ELF-1 (cell line): ENCODE data around the gene ADAM12.

Experiments
- DNase-seq: peaks from one replicate; pipeline ENCODE4 v3.0.0-alpha.2; 2016; ENCODE audit warnings: low read depth, low spot score

Gene ADAM12

GRCh38 chr10:126122881-126123280, 265.4 kb downstream of the ADAM12 start:
- DNase-seq: no peak

GRCh38 chr10:126119599-126119998, 268.7 kb downstream of the ADAM12 start:
- no peak for DNase-seq

DNA sequence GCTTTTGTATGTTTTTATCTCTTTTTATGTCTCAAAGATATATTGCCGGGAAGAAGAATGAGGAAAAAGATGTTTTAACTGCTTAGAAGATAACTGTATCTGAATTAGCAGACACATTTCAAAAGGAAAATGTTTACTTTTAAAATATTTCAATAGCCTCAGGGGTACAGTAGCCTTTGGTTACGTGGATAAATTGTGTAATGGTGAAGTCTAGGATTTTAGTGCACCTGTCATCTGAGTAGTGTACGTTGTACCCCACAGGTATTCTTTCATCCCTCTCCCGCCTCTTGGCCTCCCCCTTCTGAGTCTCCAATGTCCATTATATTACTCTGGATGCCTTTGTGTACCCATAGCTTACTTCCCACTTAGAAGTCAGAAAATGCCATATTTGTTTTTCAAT, 269.8 kb downstream of the ADAM12 start:
- DNase-seq: no peak

GRCh38 chr10:126117196-126117595, 271.1 kb downstream of the ADAM12 start:
- no peak for DNase-seq

- no peak for DNase-seq
These were observed 272.4 kb downstream of the ADAM12 start for GRCh38 chr10:126115886-126116285.

DNA sequence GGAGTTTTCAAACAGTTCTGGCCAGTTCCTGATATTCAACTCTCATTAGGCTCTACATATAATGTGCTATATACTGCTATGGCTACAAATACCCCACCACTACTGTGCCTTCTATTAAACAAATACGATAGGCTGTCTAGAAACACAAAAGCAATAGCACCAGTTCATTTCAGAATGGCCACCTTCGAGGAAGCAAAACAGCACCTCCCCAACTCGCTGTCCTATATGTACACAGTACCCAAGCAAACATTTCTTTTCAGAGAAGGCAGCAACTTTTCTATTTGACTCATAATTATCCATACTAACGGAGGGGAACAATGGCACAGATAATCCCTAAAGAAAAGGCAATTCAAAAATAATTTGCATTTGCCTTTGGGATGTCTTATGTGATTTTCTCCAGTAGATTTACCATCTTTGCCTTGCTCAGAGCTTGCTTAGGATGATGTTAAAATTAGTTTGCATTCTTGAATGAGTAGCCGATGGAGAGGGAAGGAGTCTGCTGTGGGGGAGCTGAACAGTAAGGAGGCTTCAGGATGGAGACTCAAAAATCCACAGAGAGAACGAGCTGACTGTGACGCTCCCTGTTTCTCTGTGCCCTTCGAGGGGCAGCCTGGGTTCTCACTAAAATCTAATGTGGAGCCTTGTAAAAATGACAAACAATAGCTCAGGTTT, 273.3 kb downstream of the ADAM12 start:
- no peak for DNase-seq

GRCh38 chr10:126111516-126111915, 276.8 kb downstream of the ADAM12 start:
- no peak for DNase-seq

DNA sequence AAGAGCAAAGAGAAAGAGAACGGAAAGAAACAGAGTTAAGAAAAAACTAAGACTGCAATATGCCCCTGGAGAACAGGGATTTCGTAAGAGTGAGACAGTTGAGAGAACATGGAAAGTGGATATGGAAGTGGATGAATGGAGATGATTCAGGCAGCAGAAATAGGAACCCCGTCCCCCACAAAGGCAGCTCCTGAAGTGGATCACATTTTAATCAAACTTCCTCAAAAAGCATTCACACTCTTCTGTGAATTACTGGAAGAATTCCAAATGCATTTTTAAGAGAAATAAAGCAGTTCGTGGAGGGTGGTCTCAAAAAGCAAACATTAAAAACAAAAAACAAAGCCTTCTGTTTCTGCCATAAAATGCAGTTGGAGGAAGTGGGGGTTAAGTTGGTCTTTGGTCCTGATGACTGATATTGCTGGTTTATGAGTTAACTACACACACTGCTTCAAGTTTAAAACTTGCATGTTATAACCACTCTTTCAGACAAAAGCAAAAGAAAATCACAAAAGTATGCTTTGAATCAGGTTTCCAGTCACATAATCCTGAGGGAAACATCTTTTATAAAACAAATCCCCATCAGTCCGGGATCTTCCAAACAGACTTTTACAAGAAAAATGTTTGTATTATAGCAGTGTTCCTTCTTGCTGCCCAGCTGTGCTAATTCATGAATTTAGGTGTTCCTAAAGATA, 277.6 kb downstream of the ADAM12 start:
- no peak for DNase-seq

- no peak for DNase-seq
These were observed 278.4 kb downstream of the ADAM12 start for GRCh38 chr10:126109893-126110292.

DNA sequence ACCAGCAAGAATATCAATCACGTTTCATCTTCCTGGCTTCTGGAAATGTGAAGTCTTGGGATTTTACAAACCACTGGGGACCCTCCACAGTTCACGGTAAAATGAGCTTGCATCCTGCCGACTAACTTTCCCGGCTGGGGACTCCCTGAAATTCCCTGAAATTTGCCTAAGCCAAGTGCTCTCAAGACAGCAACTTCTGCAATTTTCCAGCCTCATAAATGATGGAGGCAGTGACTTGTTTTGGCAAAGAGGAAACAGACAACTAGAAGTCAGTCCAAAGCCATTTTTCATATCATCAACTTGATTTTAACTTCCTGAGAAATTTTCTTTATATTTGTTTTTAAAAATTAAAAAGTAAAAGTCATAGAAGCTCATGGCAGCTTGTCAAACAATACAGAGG, 279.6 kb downstream of the ADAM12 start:
- DNase-seq: no peak

DNA sequence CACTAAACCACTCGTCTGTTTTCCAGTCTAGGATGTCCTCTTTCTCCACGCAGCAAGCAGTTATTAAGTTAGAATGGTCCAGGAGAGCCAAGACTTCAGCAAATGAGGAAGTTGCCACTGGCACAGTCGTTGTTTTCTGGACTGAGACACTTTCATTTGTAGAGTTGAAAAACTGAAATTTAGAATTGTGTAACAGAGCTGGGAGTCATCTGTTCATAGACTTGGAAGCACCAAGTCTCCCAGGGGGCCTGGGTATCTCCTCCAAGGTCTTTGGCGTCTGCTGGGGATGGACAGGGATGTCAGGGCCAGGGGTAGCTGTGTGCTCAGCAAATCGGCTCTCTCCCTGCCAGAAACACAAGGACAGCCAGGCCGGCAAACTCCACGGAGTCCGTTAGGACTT, 283.5 kb downstream of the ADAM12 start:
- no peak for DNase-seq

- DNase-seq: no peak
These were observed 285.6 kb downstream of the ADAM12 start for GRCh38 chr10:126102636-126103035.

- DNase-seq: no peak
These were observed 286.5 kb downstream of the ADAM12 start for GRCh38 chr10:126101736-126102135.

- no peak for DNase-seq
These were observed 287.0 kb downstream of the ADAM12 start for GRCh38 chr10:126101325-126101724.

GRCh38 chr10:126099366-126099765, 288.9 kb downstream of the ADAM12 start:
- no peak for DNase-seq

GRCh38 chr10:126098226-126098581, 290.1 kb downstream of the ADAM12 start:
- DNase-seq: no peak

GRCh38 chr10:126097558-126098225, 290.6 kb downstream of the ADAM12 start:
- no peak for DNase-seq

GRCh38 chr10:126094537-126094936, 293.7 kb downstream of the ADAM12 start:
- no peak for DNase-seq

DNA sequence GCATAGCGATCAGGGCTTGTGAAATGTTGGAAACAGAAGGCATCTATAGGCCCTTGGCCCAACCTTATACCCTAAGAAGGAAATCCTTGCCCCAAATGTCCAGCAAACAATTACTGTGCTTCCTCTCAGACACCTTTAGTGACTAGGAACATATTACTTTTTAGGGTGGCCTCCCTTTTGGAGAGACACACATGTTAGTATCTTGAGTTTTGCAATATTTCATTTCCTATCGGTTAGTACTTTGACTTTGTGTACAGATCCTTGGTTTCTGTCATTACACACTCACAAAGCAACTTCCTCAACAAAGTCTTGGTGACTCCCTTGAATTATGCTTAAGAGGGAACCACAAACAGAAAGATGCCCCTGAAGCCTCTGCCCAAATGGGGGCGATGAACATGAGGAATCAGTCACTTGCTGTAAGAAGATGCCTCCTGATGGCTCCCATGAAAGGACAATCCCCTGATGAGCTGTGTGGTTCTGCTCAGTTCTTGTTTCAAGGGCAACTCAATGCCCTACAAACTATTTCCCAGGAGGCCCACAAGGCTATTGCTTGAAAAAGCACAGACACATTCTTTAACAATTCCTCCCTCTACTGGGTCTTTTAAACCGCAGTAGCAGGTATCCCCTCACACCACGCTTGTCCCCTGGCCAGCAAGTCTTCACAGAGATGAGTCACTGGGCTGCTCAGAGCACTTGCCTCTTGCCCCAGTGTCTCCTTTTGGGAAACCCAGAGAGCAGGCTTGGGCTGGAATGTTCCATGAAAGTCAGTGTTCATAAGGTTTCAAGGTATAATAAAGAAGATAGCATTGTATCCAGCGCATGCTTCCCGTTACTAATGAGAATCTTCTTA, 295.7 kb downstream of the ADAM12 start:
- no peak for DNase-seq

GRCh38 chr10:126090911-126091728, 297.2 kb downstream of the ADAM12 start:
- no peak for DNase-seq

DNA sequence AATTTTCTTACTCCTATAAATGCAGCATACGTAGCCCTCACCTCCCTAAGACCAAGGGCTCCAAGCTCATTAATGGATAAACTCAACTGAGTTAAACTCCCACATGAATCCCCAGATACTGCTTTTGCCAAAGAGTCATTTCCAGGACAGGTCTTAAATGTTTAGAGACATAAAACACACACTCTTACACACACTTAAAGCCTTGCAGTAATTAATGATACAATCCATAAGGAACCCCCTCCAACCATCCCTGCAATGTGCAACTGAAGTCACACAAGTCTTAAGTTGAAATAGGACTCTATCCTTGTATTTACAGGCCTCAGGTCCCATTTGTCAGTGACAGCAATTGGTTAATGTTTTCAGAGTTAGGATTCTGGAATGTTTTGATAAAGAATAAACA, 297.8 kb downstream of the ADAM12 start:
- no peak for DNase-seq
